HG03159 (cell line): ENCODE data around the gene ABHD13.

Experiments
- ATAC-seq: cut with Tn5 transposase; IDR thresholded peaks from one replicate; pipeline ENCODE4 v1.9.1; 2021; ENCODE audit warnings: mild to moderate bottlenecking, moderate library complexity; ENCODE audit not compliant: unreplicated experiment

The ABHD13 gene

GRCh38 chr13:108281901-108282300 is 63.7 kb downstream of the ABHD13 start:
- ATAC-seq = no peak

DNA sequence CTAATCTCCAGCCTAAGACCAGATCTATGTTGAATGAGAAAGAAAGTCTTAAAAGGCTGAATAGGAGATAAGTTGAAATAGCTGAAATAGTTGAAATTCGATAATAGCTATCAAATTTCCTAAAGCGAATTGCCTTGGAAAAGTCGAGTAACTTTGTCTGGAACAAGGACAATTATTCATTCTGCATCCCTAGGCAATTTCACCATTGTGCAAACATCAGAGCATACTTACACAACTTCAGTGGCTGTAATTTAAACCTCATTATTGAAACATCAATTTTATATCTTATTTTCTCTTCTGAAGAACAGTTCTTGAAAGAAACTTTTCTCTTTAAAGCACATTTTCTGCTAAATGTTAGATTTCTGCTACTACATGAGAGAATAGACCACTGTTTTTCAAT is 64.9 kb downstream of the ABHD13 start:
- ATAC-seq = no peak
